COLO668 (cell line): ENCODE measurements around the gene PSME3IP1.
A peak's percentile ranks its signal among the peaks of the same experiment; 100 is the strongest.
"Not testable (repeated sequence)": the region's sequence is repeated elsewhere in the genome, so short reads cannot be mapped to it uniquely, and the experiment has no call there.

Source experiments
- DNase-seq: peaks from one replicate; lab custom pipeline; 2025; ENCODE audit not compliant: unreplicated experiment; lab: John Stamatoyannopoulos, UW

PSME3IP1 gene

DNA sequence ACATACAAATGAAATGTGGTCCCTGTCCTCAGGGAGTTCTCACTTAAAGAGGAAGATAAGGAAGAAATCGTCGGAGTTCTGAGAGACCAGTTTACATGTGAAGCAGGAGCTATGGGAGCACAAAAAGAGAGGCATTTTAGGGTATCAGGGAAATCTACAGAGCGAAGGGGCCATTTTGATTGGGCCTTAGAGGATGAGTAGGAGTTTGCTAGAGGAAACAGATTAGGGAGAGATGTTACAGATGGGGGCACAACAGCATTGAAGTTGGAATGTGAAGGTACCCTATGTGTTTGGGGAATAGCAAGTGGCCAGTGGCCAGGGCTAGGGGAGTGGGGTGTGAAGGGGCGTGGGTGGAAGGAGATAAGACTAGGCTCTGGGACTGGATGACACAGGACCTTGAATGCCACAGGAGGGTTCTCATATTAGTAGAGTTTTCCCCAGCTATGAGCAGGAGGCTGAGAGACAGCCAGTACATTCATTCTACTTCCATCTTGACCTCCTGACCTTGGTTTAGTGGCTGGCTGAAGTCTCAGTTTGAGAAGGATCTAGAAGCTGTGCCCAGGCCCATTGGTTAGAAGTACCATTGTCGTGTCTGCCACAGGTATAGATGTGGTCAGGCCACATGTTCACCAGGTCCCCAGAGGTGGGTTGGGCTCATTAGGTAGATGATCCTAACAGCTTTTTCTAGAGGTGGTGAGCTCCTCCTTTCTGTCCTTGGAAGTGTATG, 58.6 kb downstream of the PSME3IP1 start:
- no peak for DNase-seq

DNA sequence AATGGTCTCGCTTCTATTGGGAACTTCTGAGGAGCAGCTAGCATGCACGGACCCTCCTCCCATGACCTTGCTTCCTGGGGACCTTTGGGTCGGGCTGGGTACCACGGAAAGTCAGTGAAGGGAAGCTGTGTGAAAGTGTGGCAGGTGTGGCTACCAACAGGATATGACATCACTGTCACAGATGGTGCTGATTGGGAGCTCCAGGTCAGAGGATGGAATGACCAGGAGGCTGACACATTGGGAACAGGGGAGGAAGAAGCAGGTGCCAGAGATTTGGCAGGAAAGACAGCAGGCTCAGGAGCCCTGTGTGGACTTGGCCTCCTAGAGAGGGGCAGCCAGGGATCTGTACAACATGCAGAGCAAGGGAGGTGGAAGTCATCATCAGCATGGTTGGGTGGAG, 59.4 kb downstream of the PSME3IP1 start:
- DNase-seq: no peak

DNA sequence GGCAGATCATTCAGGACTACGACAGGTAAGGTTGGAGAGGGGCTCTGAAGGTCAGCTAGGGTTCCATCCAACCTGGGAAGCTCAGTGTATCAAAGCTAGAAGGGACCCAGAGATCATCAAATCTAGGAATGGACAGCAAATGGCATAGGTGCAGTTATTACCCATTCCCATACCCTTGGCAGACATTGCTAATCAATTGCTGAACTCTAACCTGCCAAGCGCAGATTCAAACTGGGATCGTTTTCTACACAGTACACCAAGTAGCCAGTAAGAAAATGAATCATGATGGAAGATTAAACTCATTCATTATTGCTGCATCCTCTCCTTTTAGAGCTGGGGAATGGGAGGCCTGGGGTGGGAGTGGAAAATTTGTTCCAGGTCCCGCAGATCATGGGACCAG, 59.9 kb downstream of the PSME3IP1 start:
- DNase-seq: no peak

DNA sequence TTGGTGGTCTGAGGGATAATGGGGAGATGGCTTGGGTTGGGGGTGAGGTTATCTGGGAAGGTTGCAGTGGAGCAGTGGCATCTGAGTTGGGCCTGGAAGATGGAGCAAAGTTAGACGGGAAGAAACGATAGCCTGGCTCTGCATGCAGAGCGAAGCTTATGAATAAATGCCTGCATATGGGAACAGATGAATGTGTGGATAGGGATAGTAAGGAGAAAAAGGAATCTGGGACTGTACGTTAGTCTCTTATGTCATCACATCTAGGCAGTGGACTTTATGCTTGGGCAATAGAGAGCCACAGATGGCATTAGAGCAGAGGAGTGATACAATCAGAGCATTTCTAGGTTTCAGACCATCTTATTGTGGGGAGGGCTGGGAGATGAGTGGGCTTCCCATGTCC, 60.5 kb downstream of the PSME3IP1 start:
- no peak for DNase-seq

DNA sequence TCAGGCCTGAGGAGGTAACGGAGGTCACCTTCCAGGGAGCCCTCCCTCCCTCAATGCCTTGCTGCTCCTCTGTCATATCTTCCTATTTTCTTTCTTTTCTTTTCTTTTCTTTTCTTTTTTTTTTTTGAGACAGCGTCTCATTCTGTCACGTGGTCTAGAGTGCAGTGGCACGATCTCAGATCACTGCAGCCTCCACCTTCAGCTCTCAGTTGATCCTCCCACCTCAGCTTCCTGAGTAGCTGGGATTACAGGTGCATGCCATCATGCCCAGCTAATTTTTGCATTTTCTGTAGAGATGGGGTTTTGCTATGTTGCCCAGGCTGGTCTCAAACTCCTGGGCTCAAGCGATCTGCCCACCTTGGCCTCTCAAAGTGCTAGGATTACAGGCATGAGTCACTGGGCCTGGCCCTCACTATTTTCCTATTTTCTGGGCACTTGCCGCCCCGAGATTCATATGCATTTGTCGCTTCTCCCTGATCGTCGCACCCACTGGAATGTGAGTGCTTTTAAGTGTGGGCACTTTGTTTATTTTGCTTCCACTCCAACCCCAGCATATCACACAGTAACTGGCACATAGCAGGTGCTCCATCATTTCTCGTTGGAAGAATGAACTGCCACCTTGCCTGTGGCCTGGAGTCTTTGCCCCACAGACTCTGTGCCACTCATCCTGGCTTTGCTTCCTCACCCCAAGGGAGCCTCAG, 61.7 kb downstream of the PSME3IP1 start:
- no peak for DNase-seq

DNA sequence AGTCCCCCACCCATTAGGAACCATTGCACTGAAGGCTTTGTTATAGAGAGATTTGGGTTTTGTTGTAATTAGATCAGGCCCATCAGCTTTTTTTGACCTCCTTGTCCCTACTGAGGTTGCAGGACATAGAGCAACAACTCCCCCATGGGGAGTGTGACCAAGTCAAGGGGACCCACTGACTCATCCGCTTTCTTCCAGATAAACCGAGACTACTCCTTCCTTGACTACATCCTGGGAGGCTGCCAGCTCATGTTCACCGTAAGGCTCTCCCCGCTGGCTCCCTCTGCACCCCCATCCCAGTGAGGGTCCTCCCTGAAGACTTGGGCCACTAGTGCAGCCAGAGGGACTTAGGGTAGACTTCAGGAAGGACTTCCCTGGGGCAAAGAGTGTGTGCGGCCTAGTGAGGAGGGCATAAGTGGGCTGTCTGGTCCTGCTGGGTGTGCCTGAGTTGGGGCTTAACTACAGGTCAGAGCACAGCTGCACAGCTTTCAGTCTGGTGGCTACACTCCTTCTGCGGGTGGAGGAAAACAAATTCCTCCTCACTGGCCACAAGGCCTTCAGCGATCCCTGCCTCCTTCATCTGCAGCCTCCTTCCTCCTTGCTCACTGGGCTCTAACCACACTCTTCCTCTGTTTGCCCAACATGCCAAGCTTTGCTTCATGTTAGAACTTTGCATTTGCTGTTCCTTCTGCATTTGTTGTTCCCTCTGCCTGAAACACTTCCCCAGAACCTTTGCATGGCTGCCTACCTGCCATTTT, 62.4 kb downstream of the PSME3IP1 start:
- DNase-seq: no peak

DNA sequence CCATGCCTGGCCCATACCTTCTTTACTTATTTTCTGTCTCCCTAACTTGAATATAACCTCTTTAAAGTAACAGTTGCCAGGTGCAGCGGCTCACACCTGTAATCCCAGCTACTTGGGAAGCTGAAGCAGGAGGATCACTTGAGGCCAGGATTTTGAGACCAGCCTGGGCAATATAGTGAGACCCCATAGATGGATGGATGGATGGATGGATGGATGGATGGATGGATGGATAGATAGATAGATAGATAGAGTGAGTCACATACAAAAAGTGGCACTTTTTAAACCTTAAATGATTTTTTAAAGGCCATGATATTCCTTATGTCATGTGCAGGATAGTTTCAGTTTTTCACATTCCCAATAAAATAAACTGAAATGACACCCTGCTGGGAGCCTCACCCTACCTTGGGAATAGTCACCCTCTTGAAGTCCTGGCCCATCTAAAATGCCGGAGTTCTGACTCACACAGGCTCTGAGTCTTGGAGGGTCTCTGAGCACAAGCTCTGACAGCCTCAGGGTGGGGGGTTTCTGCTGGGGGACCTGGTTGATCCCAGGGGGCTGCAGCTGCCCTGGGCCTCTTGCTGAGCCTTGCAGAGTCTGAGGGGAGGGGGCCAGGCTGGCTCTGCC, 67.3 kb downstream of the PSME3IP1 start:
- no peak for DNase-seq

DNA sequence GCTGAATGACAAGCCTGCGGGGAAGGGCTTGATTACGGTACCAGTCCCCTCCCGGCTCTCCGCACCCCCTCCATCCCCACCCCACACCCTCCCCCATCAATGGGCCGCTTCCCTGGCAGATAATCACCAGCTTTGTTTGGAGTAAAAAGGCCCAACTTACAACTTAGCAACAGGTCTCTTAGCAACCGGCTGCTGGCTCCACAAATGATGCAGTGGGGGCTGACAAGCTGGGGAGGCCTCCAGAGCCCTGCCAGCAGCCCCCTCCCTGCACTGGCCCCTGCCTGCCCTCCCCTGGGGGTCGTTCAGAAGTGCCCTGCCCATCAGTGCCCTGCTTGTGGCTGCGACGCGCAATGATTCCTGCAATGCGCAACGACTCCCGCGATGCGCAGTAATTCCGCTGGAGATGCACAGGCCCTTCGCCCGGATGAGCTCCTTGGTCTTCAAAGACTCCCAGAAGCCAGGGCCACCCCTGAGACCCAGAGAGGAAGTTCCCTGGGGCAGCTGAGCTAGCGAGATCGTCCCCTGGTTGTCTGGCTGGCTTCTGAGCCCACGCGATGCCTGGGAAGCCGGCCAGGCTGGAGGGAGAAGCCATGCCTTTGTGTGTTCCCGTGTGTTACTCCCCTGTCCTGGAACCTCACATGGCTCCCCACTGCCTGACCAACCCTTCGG, 70.2 kb downstream of the PSME3IP1 start:
- DNase-seq: no peak

DNA sequence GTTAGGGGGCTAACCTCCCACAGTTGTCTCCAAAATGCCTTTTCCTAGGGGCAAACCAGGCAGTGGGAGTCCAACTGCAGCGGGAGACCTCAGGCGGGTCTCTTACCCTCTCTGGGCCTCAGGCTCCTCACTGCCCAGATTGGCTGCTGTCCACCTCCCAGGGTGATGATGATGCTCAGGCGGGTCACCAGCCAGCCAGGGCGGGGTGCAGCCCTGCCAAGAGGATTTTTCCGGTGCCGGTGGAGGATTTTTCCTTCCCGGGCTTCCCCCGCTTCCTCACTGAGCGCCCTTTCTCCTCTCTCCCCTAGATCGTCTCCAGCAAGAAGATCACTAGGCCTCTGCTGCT, 70.7 kb downstream of the PSME3IP1 start:
- no peak for DNase-seq

DNA sequence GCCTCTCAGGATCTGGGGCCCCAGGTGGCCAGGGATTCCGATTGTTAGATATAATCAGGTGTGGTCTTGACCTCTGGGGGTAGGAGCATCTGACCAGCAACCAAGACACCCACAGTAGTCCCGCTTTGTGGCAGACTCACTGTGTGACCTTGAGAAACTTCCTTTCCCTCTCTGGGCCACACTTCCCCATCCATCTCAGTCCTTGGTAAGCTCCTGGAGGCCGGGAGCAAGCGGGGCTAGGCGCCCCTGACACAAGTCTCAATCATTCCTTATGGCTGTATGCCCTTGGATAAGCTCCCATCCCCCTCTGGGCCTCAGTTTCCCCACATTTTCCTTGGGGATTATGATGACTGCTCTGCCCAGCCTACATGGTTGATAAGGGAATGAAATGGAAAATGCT, 72.2 kb downstream of the PSME3IP1 start:
- DNase-seq: no peak

DNA sequence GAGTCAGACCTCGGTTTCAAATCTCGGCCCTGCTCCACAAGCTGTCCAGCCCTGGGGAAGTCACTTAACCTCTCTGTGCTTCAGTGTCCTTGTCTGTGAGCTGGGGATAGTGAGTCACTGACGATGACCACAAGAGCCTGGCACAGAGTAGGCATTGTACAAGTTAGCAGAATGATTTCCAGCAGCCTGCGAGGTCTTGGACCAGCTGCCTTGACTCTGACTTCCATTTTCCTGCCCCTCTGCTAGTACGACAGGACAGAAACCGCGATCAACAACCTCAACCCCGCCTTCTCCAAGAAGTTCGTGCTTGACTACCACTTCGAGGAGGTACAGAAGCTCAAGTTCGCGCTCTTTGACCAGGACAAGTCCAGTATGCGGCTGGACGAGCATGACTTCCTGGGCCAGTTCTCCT, 72.8 kb downstream of the PSME3IP1 start:
- no peak for DNase-seq

DNA sequence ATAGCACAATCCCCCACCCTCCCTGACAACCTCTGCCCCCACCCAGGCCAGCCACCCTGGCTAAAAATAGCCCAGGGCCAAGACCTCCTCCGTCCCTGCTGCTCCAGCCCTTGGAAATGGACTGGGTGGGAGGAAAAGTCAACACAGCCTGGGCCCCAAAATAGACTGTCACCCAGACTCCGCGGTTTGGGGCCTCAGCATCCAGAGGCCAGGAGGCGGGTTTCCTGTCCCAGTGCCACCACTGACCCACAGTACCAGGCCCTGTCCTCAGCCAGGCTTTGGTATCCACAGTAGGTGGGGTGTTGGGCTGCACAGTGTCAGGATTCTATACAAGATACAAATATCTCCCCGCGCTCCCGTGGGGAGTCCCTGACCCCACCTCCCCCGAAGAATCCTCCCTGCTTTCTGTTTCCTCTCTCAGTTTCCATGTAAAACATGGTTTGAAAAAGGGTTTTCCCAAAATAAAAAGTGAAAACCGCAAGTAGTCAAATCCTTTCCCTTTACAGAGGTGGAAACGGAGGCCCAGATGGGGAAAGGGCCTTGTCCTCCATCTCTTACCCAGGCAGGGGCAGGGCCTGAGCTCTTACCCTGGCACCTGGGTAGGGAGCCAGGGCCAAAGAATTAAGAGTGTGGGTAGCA, 73.3 kb downstream of the PSME3IP1 start:
- DNase-seq: no peak

DNA sequence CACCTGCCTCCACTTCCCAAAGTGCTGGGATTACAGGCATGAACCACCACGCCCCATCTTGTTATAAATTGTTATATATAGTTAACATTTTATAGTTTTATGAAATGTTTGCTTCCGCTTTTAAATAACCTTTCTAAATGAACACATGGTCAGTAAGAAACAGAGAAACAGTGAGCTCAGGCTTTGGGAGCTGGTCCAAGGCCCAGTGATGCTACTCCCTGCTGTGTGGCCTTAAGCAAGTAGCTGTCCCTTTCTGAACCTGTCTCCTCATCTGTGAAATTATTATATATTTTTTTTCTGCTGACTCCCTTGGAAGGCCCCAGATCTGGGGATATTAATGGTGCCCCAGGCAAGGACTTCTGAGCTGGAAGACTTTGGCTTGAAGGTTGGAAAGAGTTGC, 74.4 kb downstream of the PSME3IP1 start:
- DNase-seq: no peak

DNA sequence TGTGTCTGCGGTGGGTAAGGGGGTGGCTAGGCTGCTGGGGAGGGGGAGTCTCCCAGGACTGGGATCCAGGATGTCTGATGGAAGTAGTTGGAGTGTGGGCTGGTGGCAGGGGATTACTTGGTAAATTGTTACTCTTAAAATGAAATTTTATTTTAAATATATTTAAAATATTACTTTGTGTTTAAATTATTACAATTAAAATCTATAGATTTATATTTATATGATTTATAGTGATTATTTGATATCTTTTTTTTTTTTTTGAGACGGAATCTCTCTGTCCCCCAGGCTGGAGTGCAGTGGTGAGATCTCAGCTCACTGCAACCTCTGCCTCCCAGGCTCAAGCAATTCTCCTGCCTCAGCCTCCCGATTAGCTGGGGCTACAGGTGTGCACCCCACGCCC, 74.9 kb downstream of the PSME3IP1 start:
- no peak for DNase-seq

DNA sequence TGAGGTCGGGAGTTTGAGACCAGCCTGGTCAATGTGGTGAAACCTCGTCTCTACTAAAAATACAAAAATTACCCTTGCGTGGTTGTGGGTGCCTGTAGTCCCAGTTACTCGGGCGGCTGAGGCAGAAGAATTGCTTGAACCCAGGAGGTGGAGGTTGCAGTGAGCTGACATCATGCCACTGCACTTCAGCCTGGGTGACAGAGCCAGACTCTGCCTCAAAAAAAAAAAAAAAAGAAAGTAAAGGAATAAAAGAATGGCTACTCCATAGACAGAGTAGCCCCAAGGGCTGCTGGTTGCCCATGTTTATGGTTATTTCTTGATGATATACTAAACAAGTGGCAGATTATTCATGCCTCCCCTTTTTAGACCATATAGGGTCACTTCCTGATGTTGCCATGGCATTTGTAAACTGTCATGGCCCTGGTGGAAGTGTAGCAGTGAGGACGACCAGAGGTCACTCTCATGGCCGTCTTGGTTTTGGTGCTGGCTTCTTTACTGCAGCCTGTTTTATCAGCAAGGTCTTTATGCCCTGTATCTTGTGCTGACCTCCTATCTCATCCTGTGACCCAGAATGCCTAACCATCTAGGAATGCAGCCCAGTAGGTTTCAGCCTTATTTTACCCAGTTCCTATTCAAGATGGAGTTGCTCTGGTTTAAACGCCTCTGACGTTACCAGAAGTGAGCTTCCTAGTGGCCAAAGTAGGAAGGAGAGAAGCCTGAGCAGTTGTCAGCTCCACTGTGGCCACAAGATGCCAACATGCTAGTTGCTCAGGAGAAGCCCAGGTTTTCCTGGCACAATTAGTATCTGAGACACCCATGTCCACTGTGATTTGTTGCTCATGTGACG, 76.4 kb downstream of the PSME3IP1 start:
- not testable (repeated sequence) for DNase-seq

DNA sequence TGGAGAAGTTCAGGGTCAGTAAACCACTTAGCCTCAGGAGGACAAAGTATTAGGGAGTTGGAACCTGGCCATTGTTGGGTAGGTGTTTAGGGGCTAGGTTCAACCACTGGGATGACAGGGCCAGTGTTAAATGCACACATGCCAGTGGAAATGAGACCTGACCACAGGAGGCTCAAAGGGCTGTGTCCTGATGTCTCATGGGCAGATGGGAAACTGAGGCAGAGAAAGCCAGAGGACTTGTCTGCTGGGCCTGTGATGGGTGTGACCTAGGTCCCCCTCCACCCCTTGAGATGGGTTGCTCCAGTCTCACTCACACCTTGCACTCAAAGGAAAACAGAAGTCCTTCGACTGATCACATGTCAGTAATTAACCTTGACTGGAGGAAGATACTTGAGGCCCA, 77.4 kb downstream of the PSME3IP1 start:
- no peak for DNase-seq

DNA sequence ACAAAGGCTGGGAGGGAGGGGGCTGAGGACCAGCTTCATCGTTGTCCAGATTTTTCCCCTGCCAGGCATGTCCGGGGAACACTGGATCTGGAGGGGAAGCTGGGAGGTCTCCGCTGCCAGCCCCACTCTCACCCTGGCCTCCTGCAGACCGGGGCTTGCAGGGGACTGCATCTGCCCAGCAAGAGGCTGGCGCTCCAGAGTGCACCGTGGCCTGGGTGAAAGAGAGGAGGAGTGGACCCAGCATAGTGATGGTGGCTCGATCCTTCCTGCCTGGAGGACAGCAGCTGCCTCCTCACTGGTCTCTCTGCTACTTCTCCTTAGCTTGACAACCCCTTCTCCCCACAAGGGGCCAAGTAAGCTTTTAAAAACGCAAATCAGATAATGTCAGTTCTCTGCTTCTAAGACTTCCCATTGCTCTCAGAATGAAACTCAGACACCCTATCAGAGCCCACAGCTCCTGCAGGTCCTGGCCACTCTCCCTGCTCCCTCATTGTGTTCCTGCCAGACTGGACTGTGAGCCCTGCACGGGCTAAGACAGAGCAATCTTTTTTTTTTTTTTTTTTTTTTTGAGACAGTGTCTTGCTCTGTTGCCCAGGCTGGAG, 78.4 kb downstream of the PSME3IP1 start:
- no peak for DNase-seq

DNA sequence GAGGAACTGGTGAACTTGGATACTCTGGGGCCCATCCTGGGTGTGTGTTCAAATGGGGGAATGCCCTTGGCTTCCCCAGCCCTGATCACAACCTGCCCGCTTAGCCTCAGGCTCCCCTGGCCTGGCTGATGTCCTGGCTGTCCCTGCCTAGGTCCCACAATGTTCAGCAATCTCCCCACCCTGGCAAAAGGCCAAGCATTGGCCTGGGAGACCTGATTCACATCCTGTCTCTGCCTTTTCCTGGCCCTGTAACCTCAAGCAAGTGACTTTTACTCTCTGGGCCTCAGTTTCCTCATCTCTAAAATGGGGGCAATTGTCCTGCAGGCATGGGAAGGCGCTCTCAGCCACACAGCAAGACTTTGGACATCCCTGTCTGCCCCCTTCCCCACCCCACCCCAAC, 79.1 kb downstream of the PSME3IP1 start:
- peak; percentile 9 for DNase-seq

DNA sequence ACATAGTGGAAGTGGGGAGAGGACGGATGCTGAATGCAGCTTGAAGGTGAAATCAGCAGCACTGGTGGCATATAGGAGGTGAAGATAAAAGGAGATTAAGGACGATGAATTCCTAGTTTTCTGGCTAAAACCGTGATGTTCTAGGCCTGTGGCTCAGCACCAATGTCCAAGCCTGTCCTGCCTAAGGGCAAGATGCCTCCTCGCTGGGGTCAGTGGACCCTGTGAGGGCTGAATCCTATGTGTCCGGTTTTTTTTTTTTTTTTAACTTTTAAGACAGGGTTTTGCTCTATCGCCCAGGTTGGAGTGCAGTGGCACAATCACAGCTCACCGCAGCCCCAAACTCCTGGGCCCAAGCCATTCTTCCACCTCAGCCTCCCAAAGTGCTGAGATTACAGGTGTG, 80.7 kb downstream of the PSME3IP1 start:
- no peak for DNase-seq
